K562 (cell line): Measurements from ENCODE around the gene RNF40. TPM values are rescaled to one million over a fixed set of nuclear protein-coding genes. Genes with fewer than 3 reads are reported as not detected.

Experiments
- ATF7 ChIP-seq: fragments of 450-650 bp; IDR thresholded peaks from 2 replicates; pipeline ENCODE4 v1.7.1; 2014; ENCODE audit warnings: mild to moderate bottlenecking, moderate library complexity
- FIP1L1 ChIP-seq: fragments of 200-400 bp; formaldehyde crosslinking; IDR thresholded peaks from 2 replicates; pipeline ENCODE4 v1.6.1; 2018; ENCODE audit warnings: mild to moderate bottlenecking, low read depth, low read length; ENCODE audit not compliant: poor library complexity, severe bottlenecking
- GTF2A2 ChIP-seq: IDR thresholded peaks from 2 replicates; pipeline ENCODE4 v1.6.1; 2016; ENCODE audit warnings: mild to moderate bottlenecking, missing genetic modification characterization, missing compliant biosample characterization
- KDM2B ChIP-seq: fragments of 250-450 bp; sonication (Bioruptor Pico); IDR thresholded peaks from 2 replicates; pipeline ENCODE4 v1.8.0; 2021; ENCODE audit warnings: mild to moderate bottlenecking, moderate library complexity
- KHSRP ChIP-seq: fragments of 450-650 bp; IDR thresholded peaks from 2 replicates; pipeline ENCODE4 v1.6.1; 2017
- LARP7 ChIP-seq: fragments of 450-650 bp; IDR thresholded peaks from 2 replicates; pipeline ENCODE4 v1.6.1; 2016
- PHTF2 ChIP-seq: fragments of 250-450 bp; sonication (Bioruptor Pico); IDR thresholded peaks from 2 replicates; pipeline ENCODE4 v1.5.0; 2021; ENCODE audit warnings: mild to moderate bottlenecking
- SIX5 ChIP-seq, 2 experiments: IDR thresholded peaks; 2 replicates each; pipeline ENCODE4 v1.6.1; 2011; ENCODE audit warnings: low read length in 2 of 2, borderline replicate concordance in 1 of 2, low read depth in 1 of 2, mild to moderate bottlenecking in 1 of 2, moderate library complexity in 1 of 2; ENCODE audit not compliant: insufficient read depth in 1 of 2
- SMAD4 ChIP-seq: fragments of 250-450 bp; sonication (Bioruptor Pico); conservative IDR thresholded peaks from 2 replicates; pipeline ENCODE4 v1.8.0; 2021; ENCODE audit warnings: inconsistent platforms, mild to moderate bottlenecking, moderate library complexity
- SMARCA4 ChIP-seq: fragments of 450-650 bp; IDR thresholded peaks from 2 replicates; pipeline ENCODE4 v1.6.1; 2016
- ZNF449 ChIP-seq: fragments of 250-450 bp; sonication (Bioruptor Pico); IDR thresholded peaks from 2 replicates; pipeline ENCODE4 v1.8.0; 2022; ENCODE audit warnings: moderate library complexity, mild to moderate bottlenecking, inconsistent platforms
- ZNF551 ChIP-seq: fragments of 250-450 bp; sonication (Bioruptor Pico); IDR thresholded peaks from 2 replicates; pipeline ENCODE4 v1.5.0; 2021; ENCODE audit warnings: mild to moderate bottlenecking, moderate library complexity
- polyA plus RNA-seq, 8 experiments: library from polyadenylated mRNA; depleted of rRNA in 4 of 8; stranded (reverse) in 5 of 8; unstranded in 3 of 8; fragments of >200 nt; fragmentation: Nextera tagmentation in 2 of 8; fragmentation: Illumina TruSeq in 1 of 8; extraction: Ambion mirVana in 2 of 8; extraction: Trizol in 1 of 8; gene quantifications; 2 replicates each; pipeline versions ENCODE4 v1.2.1 to v1.2.3, GENCODE V29; 2011 to 2014; ENCODE audit warnings: inconsistent platforms in 1 of 8, missing spikeins in 1 of 8
- total RNA-seq, 7 experiments: library from RNA; depleted of rRNA in 6 of 7; stranded (reverse); fragments of >200 nt in 6 of 7; fragmentation: Illumina TruSeq in 2 of 7; extraction: Trizol in 2 of 7; gene quantifications; 2 replicates each; pipeline versions ENCODE4 v1.2.1 to v1.2.3, GENCODE V29; 2011 to 2021; ENCODE audit warnings: low replicate concordance in 1 of 7
- TF ChIP-seq, protein P1 (sequence below): sonication (generic); formaldehyde crosslinking; IDR thresholded peaks from 2 replicates; pipeline ENCODE4 v1.8.0; 2023; ENCODE audit warnings: mild to moderate bottlenecking, missing genetic modification reagents
- TF ChIP-seq, protein P2 (sequence below), 2 experiments: fragments of 150-350 bp in 1 of 2; IDR thresholded peaks; 2 replicates each; pipeline ENCODE4 v1.6.1; 2012 to 2016; ENCODE audit warnings: low read depth in 2 of 2, low read length in 2 of 2, mild to moderate bottlenecking in 1 of 2, moderate library complexity in 1 of 2
- TF ChIP-seq, protein P3 (sequence below): sonication (generic); formaldehyde crosslinking; IDR thresholded peaks from 2 replicates; pipeline ENCODE4 v1.8.0; 2022; ENCODE audit warnings: missing genetic modification reagents, mild to moderate bottlenecking, borderline replicate concordance
- TF ChIP-seq, protein P4 (sequence below): fragments of 250-450 bp; sonication (Bioruptor Pico); IDR thresholded peaks from 2 replicates; pipeline ENCODE4 v1.5.0; 2021; ENCODE audit warnings: mild to moderate bottlenecking, borderline replicate concordance

RNF40 gene
- total and polyA plus RNA-seq, 9 of the 15 experiments (the other 6 are each of a cell fraction or from before 2014, with no cell fraction given) = 6.2 to 129 (median 81.5) TPM

- TF ChIP-seq, protein P1, sequence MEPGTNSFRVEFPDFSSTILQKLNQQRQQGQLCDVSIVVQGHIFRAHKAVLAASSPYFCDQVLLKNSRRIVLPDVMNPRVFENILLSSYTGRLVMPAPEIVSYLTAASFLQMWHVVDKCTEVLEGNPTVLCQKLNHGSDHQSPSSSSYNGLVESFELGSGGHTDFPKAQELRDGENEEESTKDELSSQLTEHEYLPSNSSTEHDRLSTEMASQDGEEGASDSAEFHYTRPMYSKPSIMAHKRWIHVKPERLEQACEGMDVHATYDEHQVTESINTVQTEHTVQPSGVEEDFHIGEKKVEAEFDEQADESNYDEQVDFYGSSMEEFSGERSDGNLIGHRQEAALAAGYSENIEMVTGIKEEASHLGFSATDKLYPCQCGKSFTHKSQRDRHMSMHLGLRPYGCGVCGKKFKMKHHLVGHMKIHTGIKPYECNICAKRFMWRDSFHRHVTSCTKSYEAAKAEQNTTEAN (CRISPR knock-in tag) = no peak
- TF ChIP-seq KHSRP = no peak
- no peak for TF ChIP-seq KDM2B (CRISPR knock-in tag)
- no peak for TF ChIP-seq SIX5 (IDR thresholded peaks at IDR 0.05; ENCODE audit: borderline replicate concordance in 1 of 2, insufficient read depth in 1 of 2, low read depth in 1 of 2, low read length in 2 of 2)
- no peak for TF ChIP-seq SMARCA4
- TF ChIP-seq FIP1L1 = no peak
- TF ChIP-seq GTF2A2 (tag) = no peak
- TF ChIP-seq, protein P2, sequence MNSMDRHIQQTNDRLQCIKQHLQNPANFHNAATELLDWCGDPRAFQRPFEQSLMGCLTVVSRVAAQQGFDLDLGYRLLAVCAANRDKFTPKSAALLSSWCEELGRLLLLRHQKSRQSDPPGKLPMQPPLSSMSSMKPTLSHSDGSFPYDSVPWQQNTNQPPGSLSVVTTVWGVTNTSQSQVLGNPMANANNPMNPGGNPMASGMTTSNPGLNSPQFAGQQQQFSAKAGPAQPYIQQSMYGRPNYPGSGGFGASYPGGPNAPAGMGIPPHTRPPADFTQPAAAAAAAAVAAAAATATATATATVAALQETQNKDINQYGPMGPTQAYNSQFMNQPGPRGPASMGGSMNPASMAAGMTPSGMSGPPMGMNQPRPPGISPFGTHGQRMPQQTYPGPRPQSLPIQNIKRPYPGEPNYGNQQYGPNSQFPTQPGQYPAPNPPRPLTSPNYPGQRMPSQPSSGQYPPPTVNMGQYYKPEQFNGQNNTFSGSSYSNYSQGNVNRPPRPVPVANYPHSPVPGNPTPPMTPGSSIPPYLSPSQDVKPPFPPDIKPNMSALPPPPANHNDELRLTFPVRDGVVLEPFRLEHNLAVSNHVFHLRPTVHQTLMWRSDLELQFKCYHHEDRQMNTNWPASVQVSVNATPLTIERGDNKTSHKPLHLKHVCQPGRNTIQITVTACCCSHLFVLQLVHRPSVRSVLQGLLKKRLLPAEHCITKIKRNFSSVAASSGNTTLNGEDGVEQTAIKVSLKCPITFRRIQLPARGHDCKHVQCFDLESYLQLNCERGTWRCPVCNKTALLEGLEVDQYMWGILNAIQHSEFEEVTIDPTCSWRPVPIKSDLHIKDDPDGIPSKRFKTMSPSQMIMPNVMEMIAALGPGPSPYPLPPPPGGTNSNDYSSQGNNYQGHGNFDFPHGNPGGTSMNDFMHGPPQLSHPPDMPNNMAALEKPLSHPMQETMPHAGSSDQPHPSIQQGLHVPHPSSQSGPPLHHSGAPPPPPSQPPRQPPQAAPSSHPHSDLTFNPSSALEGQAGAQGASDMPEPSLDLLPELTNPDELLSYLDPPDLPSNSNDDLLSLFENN (IDR thresholded peaks at IDR 0.05; ENCODE audit: low read depth in 2 of 2, low read length in 2 of 2) = no peak
- TF ChIP-seq, protein P3, sequence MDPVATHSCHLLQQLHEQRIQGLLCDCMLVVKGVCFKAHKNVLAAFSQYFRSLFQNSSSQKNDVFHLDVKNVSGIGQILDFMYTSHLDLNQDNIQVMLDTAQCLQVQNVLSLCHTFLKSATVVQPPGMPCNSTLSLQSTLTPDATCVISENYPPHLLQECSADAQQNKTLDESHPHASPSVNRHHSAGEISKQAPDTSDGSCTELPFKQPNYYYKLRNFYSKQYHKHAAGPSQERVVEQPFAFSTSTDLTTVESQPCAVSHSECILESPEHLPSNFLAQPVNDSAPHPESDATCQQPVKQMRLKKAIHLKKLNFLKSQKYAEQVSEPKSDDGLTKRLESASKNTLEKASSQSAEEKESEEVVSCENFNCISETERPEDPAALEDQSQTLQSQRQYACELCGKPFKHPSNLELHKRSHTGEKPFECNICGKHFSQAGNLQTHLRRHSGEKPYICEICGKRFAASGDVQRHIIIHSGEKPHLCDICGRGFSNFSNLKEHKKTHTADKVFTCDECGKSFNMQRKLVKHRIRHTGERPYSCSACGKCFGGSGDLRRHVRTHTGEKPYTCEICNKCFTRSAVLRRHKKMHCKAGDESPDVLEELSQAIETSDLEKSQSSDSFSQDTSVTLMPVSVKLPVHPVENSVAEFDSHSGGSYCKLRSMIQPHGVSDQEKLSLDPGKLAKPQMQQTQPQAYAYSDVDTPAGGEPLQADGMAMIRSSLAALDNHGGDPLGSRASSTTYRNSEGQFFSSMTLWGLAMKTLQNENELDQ (CRISPR knock-in tag) = no peak
- no peak for TF ChIP-seq LARP7
- TF ChIP-seq SMAD4 (CRISPR knock-in tag) = peak; percentile 67; the same call in 1 of the 2 replicates
- TF ChIP-seq, protein P4, sequence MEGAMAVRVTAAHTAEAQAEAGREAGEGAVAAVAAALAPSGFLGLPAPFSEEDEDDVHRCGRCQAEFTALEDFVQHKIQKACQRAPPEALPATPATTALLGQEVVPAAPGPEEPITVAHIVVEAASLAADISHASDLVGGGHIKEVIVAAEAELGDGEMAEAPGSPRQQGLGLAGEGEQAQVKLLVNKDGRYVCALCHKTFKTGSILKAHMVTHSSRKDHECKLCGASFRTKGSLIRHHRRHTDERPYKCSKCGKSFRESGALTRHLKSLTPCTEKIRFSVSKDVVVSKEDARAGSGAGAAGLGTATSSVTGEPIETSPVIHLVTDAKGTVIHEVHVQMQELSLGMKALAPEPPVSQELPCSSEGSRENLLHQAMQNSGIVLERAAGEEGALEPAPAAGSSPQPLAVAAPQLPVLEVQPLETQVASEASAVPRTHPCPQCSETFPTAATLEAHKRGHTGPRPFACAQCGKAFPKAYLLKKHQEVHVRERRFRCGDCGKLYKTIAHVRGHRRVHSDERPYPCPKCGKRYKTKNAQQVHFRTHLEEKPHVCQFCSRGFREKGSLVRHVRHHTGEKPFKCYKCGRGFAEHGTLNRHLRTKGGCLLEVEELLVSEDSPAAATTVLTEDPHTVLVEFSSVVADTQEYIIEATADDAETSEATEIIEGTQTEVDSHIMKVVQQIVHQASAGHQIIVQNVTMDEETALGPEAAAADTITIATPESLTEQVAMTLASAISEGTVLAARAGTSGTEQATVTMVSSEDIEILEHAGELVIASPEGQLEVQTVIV (CRISPR knock-in tag) = no peak
- no peak for TF ChIP-seq ZNF449
- no peak for TF ChIP-seq PHTF2 (CRISPR knock-in tag)
- peak; percentile 73 for TF ChIP-seq ATF7
- no peak for TF ChIP-seq ZNF551 (CRISPR knock-in tag)
Observed at GRCh38 chr16:30747799-30748633, 14.1 kb upstream of the RNF40 start, which contains the start of gene PHKG2 (continued).
